GM18517 (cell line): ENCODE measurements around the gene TEAD4.

Experiments
- ATAC-seq: cut with Tn5 transposase; IDR thresholded peaks from one replicate; pipeline ENCODE4 v1.9.1; 2021; ENCODE audit warnings: mild to moderate bottlenecking, moderate library complexity; ENCODE audit not compliant: unreplicated experiment

Gene TEAD4

DNA sequence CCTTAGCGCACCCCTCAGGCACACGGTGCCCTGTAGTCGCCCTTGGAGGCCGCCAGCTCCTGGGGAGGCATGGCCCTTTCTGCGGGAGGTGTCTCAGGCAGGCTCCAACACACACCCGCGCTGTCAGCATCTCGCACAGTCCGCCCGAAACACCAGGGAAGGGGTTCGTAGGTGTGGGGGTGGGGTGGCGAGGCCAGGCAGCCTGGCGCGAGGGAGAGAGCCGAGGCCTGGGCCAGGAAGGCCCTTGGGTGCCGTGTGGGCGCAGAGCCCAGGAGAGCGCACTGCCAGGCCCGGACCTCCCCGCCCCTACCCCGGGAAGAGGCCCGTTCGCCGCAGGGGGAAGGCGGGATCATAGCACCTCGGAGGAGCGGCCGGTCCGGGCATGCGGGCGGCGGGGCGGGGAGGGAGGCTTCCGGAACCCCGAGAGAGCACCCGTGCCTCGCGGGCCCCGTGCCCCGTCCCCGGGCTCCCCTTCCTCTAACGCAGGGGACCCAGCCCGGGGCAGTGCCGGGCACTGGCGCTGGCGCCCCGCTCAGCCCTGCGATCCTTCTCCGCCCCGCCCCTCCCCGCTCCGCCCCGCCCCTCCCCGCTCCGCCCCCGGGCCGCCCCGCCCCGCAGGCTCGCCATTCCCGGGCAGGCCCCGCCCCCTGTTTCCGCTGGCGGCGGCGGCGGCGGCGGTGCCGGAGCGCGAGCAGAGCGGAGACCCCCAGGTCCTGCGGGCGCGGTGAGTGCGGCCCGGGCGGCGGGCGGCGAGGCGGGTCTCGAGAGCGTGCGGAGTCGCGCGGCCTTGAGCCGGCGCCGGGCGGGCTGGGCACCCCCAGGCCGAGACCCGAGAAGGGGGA lies 117.8 kb downstream of the TEAD4 start, which contains the start of gene TSPAN9:
Gene TSPAN9 (plus strand): TSS at position 650 of the 842 bp plus-strand sequence. CDS start 123,815 bp downstream, outside the sequence.
- ATAC-seq, result no peak

DNA sequence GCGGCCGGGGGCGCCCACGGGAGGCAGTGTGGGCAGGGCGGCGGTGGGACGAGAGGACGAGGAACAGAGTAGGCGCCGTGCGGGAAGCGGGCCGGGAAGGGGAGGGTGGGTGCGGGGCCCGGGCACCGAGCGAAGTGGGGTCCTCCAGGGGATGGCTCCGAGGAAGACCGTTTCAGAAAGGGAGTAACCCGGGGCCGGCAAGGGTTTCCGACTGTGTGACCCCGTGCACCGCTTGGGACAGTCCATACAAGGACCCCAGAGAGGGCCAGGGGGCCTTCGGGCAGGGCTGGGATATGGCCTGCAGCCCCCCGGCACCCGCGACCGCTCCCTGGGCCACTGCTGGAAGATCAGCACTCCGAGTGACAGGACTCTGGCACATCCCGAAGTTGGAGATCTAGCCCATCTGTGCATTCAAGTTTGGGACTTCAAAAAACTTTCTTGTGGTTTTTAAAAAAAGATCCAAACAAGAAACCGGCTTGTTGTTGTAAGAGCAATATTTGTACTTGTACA lies 118.4 kb downstream of the TEAD4 start:
- ATAC-seq, result no peak

DNA sequence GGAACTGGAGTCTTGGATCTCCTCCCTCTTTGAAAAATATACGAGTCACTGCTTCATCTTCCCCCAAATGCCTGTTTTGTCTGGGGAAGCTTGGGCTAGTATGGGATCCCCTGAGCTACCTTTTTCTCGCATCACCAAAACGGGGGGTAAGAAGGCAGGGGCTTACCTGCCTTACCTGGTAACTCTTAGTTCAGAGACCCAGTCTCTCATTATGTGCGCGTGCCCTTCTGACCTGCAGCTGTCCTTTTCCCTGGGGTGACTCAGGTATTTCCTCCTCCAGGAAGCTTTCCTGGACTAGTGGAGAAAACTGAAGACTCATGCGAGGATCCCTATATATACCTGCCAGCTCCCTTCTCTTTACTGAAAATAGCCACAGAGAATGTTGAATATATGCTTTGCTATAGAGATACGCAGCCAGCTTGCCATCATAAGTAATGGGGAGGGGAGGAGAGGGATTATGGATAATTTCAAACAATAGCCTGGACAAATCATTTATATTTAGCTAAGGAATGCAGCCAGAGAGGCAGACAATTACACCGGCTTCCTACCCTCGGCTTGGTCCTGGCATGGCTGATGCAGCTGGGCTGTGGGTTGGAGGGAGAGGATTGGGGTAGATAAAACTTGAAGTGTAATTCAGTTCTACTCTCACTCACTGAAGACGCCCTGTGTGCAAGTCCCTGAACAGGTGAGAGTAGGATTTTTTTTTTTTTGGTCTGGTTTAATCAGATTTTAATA lies 119.1 kb downstream of the TEAD4 start:
- no peak for ATAC-seq

DNA sequence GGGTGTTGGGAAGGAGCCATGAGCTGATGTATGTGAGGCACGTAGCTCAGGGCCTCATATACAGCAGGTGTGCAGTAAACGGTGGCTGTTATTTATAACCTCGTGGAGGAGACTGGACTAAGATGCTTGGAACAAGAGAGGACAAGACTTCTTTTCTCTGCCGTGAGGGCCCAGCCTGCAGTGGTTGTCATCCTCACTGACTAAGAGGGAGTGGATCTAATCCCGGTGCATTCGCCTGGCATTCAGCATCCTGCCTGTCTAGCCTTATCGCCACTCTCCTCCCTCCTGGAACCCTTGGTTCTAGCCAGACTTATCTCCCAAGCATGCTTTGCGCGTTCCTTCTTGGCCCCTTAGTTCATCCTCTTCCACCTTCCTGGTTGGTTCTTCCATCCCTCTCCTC lies 121.9 kb downstream of the TEAD4 start:
- ATAC-seq, result no peak

DNA sequence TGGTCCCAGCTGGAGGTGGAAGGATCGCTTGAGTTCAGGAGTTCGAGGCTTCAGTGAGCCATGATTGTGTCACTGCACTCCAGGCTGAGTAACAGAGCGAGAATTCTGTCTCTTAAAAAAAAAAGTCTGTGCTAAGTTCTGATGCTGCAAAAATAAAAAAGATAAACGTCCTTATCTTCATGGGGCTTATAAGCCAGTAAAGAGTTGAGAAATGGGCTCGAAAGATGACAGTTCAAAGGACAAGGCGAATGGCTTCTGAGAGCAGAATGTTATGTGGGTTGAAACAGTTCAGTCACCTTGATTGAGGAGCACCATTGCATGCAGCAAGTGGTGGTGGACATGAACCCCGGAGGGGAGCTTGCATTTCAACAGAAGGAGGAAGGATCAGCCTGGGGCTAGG lies 122.7 kb downstream of the TEAD4 start:
- no peak for ATAC-seq

DNA sequence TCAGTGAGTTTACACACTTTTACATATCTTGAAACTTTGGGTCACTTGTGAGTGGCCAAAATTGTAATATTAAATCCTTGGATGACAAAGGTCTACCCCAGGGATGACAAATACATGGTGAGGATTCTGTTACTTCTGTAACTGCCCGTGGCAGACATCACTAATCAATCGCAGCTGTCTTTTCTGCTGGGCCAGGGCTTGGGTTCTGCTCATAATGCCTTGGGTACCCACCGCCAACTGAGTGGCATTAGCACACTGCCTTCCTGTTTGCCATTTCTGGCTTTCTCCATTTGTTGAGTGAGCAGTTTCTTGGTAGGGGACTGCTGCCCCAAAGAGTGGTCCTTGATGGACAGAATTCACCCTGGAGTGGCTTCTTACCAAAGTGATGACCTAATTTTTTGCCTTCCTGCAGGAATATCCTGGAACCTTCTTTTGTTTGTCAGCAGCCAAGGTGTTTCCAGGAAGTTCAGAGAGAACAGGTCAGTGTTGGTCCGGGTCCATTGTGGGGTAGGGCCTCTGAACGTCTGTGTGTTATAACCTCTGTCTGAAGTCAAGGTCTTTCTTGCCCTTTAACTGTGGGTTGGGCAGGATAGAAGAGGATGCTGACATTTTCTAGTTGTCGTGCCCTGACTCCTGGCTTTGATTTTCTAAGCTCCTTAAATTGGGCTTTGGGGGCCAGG lies 124.2 kb downstream of the TEAD4 start:
- no peak for ATAC-seq

DNA sequence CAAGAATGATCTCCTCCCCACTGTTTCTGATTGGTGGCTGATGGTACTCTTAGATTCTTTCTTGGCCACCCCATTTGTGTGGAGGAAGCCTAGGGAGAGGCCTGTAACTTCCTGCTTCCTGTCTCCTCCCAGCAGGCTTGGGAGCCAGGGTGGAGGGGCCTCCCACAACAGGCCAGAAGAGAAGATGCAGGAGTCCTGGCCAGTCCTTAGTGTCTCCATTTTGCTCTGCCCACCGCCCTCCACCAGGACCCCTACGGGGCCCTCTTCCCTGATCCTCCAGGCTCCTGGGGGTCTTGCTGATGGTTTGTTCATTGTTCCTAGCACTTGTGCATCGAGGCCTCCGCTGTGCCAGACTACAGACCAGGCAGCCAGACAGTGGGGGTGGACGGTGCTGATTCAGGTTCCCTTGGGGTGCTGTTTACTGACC lies 124.7 kb downstream of the TEAD4 start:
- no peak for ATAC-seq

DNA sequence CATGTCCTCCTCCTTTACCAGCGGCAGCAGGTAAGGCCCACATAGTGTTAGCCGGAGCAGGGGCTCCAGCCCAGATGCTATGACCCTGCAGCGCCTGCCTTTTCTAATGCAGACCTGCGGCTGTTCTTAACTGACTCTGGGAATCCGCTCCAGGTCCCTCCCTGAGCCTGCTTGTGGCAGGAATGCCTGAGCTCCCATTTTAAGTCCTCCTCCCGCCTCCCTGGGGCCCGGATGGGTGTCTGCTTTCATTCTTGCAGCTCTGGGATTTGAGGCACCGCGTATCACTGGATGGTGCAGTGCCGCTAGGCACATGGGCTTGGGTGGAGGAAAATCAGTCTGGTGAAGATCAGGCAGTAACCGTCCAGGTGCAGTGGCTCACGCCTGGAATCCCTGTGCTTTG lies 125.5 kb downstream of the TEAD4 start:
- no peak for ATAC-seq

DNA sequence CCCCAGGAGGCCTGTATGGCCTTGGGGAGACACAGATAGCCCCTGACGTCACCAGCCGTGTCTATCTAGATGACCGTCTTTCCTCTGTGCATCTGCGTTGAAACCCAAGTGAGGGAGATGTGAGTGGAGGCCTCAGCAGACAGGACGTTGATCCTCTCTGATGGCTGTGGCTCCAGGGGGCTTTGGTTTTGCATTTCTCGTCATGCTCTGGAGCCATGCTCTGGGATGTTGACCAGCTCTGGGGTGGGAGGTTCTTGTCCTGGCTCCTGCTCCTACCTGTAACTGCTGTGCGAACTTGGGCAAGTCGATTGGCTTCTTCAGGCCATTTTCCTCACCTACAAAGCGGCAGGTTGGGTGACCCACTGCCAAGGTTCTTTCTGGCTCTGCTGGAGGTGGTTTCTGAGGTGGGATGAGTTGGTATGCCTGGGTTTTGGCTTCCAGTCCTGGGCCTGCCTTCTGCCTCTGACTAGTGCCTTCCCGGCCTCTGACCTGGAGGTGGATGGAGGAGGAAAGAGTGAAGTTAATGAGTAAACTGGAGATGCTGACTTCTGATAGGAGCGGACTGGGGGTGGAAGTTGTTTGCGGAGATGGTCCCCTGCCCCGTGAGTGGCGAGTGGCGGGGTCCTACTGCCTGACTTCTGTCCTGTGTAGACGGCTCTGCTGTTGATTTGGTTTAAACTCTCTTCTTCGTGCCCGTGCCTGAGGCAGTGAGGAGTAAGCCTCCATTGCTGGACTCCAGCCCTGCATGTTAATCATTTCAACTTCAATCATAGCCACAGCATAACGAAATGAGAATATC lies 126.3 kb downstream of the TEAD4 start:
- ATAC-seq, result no peak

DNA sequence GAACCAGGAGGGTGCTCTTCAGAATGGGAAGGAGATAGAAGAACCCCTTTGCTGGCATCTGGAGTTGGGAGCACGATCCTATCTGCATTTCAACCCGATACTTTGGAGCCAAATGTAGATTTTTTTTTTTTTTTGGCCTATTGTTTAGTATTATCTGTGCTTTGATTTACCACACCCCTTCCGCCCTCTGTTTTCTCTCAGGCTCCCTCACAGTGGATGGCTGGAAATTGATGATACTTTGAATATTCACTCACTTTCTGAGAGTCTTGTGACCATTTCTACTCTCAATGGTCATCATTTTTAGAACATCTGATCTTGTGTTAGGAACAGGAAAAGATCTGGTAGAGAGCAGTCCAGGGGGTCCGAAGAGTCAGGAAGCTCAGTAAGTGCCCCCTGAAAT lies 127.0 kb downstream of the TEAD4 start:
- no peak for ATAC-seq

DNA sequence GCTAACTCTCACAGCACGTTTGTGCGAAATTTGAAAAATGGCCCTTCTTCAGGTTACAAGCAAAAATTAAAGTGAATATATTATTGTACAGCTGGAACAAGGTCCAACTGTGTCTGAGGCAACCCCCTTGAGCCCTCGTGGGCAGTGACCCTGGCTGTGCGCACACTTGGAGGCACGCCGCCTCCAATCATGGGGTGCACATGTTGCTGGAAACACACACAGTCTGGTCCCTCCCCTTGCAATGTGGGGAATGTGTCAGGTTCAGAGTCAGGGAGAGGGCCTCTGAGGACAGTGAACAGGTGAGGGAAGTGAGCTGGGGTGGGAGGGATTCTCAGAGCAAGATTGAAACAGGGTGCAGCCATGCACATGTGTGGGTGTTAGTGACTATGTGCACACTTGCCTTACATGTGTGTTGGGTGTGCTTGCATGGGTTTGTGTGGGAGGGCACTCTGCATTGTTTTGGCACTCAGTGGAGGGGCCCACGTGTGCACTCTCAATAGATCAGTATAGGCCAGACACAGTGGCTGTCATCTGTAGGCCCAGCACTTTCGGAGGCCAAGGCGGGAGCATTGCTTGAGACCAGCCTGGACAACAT lies 127.6 kb downstream of the TEAD4 start:
- ATAC-seq, result no peak

DNA sequence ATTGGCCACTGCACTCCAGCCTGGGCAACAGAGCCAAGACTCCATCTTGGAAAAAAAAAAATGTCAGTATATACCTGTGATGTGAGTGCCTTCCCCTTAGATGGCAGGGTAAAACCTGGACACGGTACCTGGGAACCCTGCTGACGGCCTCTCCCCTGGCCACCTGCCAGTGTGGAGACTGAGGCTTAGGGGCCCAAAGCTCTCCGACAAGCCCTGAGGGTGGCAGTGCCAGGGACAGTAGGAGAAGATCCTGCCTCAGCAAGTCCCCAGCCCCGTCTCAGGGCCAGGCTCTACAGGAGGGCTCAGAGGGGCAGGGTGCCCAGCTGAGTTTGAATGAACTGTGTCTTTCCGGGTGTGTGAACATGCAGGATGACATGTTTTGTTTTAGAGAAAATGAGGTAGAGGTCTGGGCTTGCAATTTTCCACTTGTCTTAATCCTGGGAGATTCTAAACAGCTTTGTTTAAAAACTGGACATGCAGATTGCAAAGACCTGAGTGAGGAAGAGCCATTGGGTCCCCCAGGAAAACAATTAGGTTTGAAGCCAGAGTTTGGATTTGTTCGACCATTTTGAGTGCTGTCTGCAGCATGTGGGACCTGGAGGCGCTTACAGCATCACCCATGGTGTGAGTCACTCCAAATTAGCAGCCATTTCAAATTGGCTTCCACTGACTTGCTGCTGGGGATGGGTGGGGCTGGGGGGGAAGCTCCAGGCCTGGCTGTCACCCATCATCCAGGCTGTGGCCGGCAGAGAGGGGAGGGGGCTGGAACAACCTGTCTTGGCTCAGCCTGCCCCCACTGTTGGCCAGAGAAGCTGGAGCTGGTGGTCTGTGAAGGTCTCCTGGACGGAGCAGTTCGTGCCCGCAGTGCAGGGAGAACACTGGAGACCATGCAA lies 128.8 kb downstream of the TEAD4 start:
- no peak for ATAC-seq

DNA sequence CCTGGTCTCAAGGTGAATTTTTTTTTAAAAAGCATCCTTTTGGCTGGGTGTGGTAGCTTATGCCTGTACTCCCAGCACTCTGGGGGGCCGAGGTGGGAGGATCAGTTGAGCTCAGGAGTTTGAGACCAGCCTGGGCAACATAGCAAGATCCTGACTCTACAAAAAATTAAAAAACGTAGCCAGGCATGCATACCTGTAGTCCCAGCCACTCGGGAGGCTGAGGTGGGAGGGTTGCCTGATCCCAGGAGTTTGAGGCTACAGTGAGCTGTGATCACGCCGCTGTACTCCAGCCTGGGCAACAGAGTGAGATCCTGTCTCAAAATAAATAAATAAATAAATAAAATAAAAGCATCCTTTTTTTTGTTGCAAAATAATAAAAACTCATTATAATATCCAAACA lies 130.4 kb downstream of the TEAD4 start:
- ATAC-seq, result no peak
